ENCODE data around the gene LNX1. TPM values are rescaled to one million over a fixed set of nuclear protein-coding genes. Genes with fewer than 3 reads are reported as not detected.

LNX1 gene
- polyA plus RNA-seq (0.17 to 0.32 TPM (median 0.22 TPM) in 3 replicates), polyA minus RNA-seq (0.29 to 1.5 TPM (median 1.4 TPM) in 3 replicates)
- polyA plus RNA-seq (2011; ENCODE audit: low read depth), result 3.7 TPM
- polyA plus RNA-seq (2011; cell fraction: cytosol; rRNA removed), result 0.21 and 0.26 TPM in 2 replicates
- 0.39 TPM in 1 of 2 replicates, not detected in the other for polyA plus RNA-seq (2011; cell fraction: nucleus; rRNA removed)
- polyA plus RNA-seq (2012; ENCODE audit: low replicate concordance), result 0.47 and 3.9 TPM in 2 replicates
- polyA minus RNA-seq (2011; cell fraction: cytosol; rRNA and poly(A)+ RNA removed), result not detected
- polyA minus RNA-seq (2011; cell fraction: nucleus; rRNA and poly(A)+ RNA removed), result 0.42 TPM in 1 of 2 replicates, not detected in the other

- DNase-seq (ENCODE audit: low read depth, low spot score), result peak; percentile 59
Observed at GRCh38 chr4:53591372-53591892, at the start of gene LNX1. TSS of gene LNX1 (minus strand) at chr4:53591486. CDS start at chr4:53574002, 17,484 bp downstream.

GRCh38 chr4:53640576-53641453 is 49.5 kb upstream of the LNX1 start:
- H3K9me3 ChIP-seq (ENCODE audit: control insufficient read depth, low read depth, low read length), result no peaks in the 10 kb centered on the region
- H3K36me3 ChIP-seq (ENCODE audit: control insufficient read depth in 2 of 2, extremely low read depth in 1 of 2, insufficient read depth in 2 of 2, low read length in 2 of 2), result no peaks in the 10 kb centered on the region
- TF ChIP-seq EZH2 (IDR thresholded peaks at IDR 0.05; ENCODE audit: low read length) (no peak), CTCF (optimal IDR thresholded peaks at IDR 0.05 in 1 of 3, IDR thresholded peaks at IDR 0.05 in 1 of 3, conservative IDR thresholded peaks at IDR 0.05 in 1 of 3; ENCODE audit: extremely low read depth in 1 of 3, insufficient read depth in 2 of 3, low read length in 3 of 3) (no peak)
- no peaks in the 10 kb centered on the region for H3K79me2 ChIP-seq (ENCODE audit: control insufficient read depth, insufficient read depth, low read length)
- no peak overlapping the region for H3K9ac ChIP-seq (ENCODE audit: control insufficient read depth, extremely low read depth, insufficient read depth, low read length)
- H3K27ac ChIP-seq (ENCODE audit: control insufficient read depth, insufficient read depth, low read length), result no peak overlapping the region
- H2AFZ ChIP-seq (ENCODE audit: control insufficient read depth, low read length), result no peak overlapping the region
- no peaks in the 10 kb centered on the region for H4K20me1 ChIP-seq (ENCODE audit: control insufficient read depth, extremely low read depth, insufficient read depth, low read length)
- no peaks in the 10 kb centered on the region for H3K9me1 ChIP-seq (ENCODE audit: control insufficient read depth, extremely low read depth, insufficient read depth, low read length)
- FAIRE-seq (no peak), DNase-seq (ENCODE audit: low read depth, low spot score) (no peak)
- H3K4me1 ChIP-seq (ENCODE audit: control insufficient read depth, extremely low read depth, insufficient read depth, low read length), result peaks cover 8% of the 10 kb centered on the region
- no peak overlapping the region for H3K4me3 ChIP-seq (ENCODE audit: control insufficient read depth in 2 of 3, extremely low read depth in 1 of 3, insufficient read depth in 2 of 3, low read depth in 1 of 3, low read length in 3 of 3)
- H3K4me2 ChIP-seq (ENCODE audit: control insufficient read depth, extremely low read depth, insufficient read depth, low read depth, low read length), result no peak overlapping the region
- H3K27me3 ChIP-seq (ENCODE audit: control insufficient read depth, extremely low read depth, insufficient read depth, low read length), result no peaks in the 10 kb centered on the region
- dilution Hi-C loops (cut with MboI; ENCODE audit: extremely low pct_ligation_motif_present, low sequenced_read_pairs), result no loop called here

More at GRCh38 chr4:53591372-53591892, at the start of gene LNX1:
- H3K4me1 ChIP-seq (ENCODE audit: control insufficient read depth, extremely low read depth, insufficient read depth, low read length), result peaks cover 38% of the 10 kb centered on the region
- peak within 1 kb of the TSS in 2 of 3 experiments; percentile 19 to 58 for H3K4me3 ChIP-seq (ENCODE audit: control insufficient read depth in 2 of 3, extremely low read depth in 1 of 3, insufficient read depth in 2 of 3, low read depth in 1 of 3, low read length in 3 of 3)
- H3K9me3 ChIP-seq (ENCODE audit: control insufficient read depth, low read depth, low read length), result no peaks in the 10 kb centered on the region
- no peaks in the 10 kb centered on the region for H3K9me1 ChIP-seq (ENCODE audit: control insufficient read depth, extremely low read depth, insufficient read depth, low read length)
- H4K20me1 ChIP-seq (ENCODE audit: control insufficient read depth, extremely low read depth, insufficient read depth, low read length), result no peaks in the 10 kb centered on the region
- no peaks in the 10 kb centered on the region for H3K79me2 ChIP-seq (ENCODE audit: control insufficient read depth, insufficient read depth, low read length)
- peak within 1 kb of the TSS; percentile 24 for H2AFZ ChIP-seq (ENCODE audit: control insufficient read depth, low read length)
- dilution Hi-C loops (cut with MboI; ENCODE audit: extremely low pct_ligation_motif_present, low sequenced_read_pairs), result no loop called here
- FAIRE-seq, result peak; percentile 69
- no peak for TF ChIP-seq EZH2 (IDR thresholded peaks at IDR 0.05; ENCODE audit: low read length)
- peak in 2 of 3 experiments; percentile 25 to 43 for TF ChIP-seq CTCF (optimal IDR thresholded peaks at IDR 0.05 in 1 of 3, IDR thresholded peaks at IDR 0.05 in 1 of 3, conservative IDR thresholded peaks at IDR 0.05 in 1 of 3; ENCODE audit: extremely low read depth in 1 of 3, insufficient read depth in 2 of 3, low read length in 3 of 3)
- H3K4me2 ChIP-seq (ENCODE audit: control insufficient read depth, extremely low read depth, insufficient read depth, low read depth, low read length), result peak within 1 kb of the TSS; percentile 93
- no peaks in the 10 kb centered on the region for H3K27me3 ChIP-seq (ENCODE audit: control insufficient read depth, extremely low read depth, insufficient read depth, low read length)
- H3K9ac ChIP-seq (ENCODE audit: control insufficient read depth, extremely low read depth, insufficient read depth, low read length), result peak within 1 kb of the TSS; percentile 68
- peak within 1 kb of the TSS; percentile 82 for H3K27ac ChIP-seq (ENCODE audit: control insufficient read depth, insufficient read depth, low read length)
- no peaks in the 10 kb centered on the region for H3K36me3 ChIP-seq (ENCODE audit: control insufficient read depth in 2 of 2, extremely low read depth in 1 of 2, insufficient read depth in 2 of 2, low read length in 2 of 2)
